HG03439 (cell line): ENCODE data around the gene CABLES1.
"Not testable (repeated sequence)": the region's sequence is repeated elsewhere in the genome, so short reads cannot be mapped to it uniquely, and the experiment has no call there.

Source experiments
- ATAC-seq: cut with Tn5 transposase; IDR thresholded peaks from one replicate; pipeline ENCODE4 v1.9.1; 2021; ENCODE audit warnings: mild to moderate bottlenecking, moderate library complexity; ENCODE audit not compliant: unreplicated experiment

The CABLES1 gene

GRCh38 chr18:23141104-23141999 is 6.1 kb downstream of the CABLES1 start:
- ATAC-seq: no peak

- ATAC-seq: no peak
Observed at GRCh38 chr18:23142251-23142929, 7.1 kb downstream of the CABLES1 start.

GRCh38 chr18:23143016-23143814 is 7.9 kb downstream of the CABLES1 start:
- no peak for ATAC-seq

GRCh38 chr18:23143815-23144261 is 8.6 kb downstream of the CABLES1 start:
- ATAC-seq: no peak

- no peak for ATAC-seq
Observed at GRCh38 chr18:23144640-23145039, 9.4 kb downstream of the CABLES1 start.

GRCh38 chr18:23145621-23146020 is 10.3 kb downstream of the CABLES1 start:
- ATAC-seq: no peak

- ATAC-seq: no peak
Observed at GRCh38 chr18:23146861-23147469, 11.7 kb downstream of the CABLES1 start.

GRCh38 chr18:23148382-23148781 is 13.1 kb downstream of the CABLES1 start:
- no peak for ATAC-seq

GRCh38 chr18:23149570-23149969 is 14.3 kb downstream of the CABLES1 start:
- no peak for ATAC-seq

- no peak for ATAC-seq
Observed at GRCh38 chr18:23151414-23152099, 16.3 kb downstream of the CABLES1 start.

- no peak for ATAC-seq
Observed at GRCh38 chr18:23154030-23154429, 18.7 kb downstream of the CABLES1 start.

GRCh38 chr18:23154823-23155500 is 19.7 kb downstream of the CABLES1 start:
- ATAC-seq: no peak

- no peak for ATAC-seq
Observed at GRCh38 chr18:23155537-23155936, 20.3 kb downstream of the CABLES1 start.

- ATAC-seq: no peak
Observed at GRCh38 chr18:23156134-23156533, 20.8 kb downstream of the CABLES1 start.

- ATAC-seq: no peak
Observed at GRCh38 chr18:23158058-23158457, 22.8 kb downstream of the CABLES1 start.

GRCh38 chr18:23158884-23159283 is 23.6 kb downstream of the CABLES1 start:
- ATAC-seq: not testable (repeated sequence)

GRCh38 chr18:23159344-23159743 is 24.1 kb downstream of the CABLES1 start:
- ATAC-seq: no peak

GRCh38 chr18:23162473-23162872 is 27.2 kb downstream of the CABLES1 start:
- no peak for ATAC-seq

- ATAC-seq: no peak
Observed at GRCh38 chr18:23163786-23164533, 28.7 kb downstream of the CABLES1 start.
